Caco-2 (cell line): ENCODE measurements around the gene HEPACAM. TPM values are rescaled to one million over a fixed set of nuclear protein-coding genes. Genes with fewer than 3 reads are reported as not detected.

Source experiments
- BruUV-seq: library from RNA; stranded (reverse); fragments of 400-500 nt; replicated peaks from 2 replicates; lab custom pipeline; 2021; lab: Mats Ljungman, UMichigan
- CTCF ChIA-PET: fragments of 300-600 bp; sonication (Branson Sonifier 250); formaldehyde crosslinking; loops from one replicate; lab custom pipeline; 2022; ENCODE audit warnings: antibody characterized with exemption; lab: Charles Lee
- POLR2A ChIA-PET: fragments of 300-600 bp; sonication (Branson Sonifier 250); formaldehyde crosslinking; loops from one replicate; lab custom pipeline; 2022; ENCODE audit warnings: antibody characterized with exemption; lab: Charles Lee
- DNase-seq, 2 experiments: peaks; one replicate each; pipeline versions ENCODE4 v3.0.0 to v3.0.0-alpha.2; 2020 to 2022
- H3K27me3 ChIP-seq: replicated peaks from 2 replicates; pipeline ENCODE4 v1.6.0; 2011; ENCODE audit warnings: low read length; ENCODE audit not compliant: control insufficient read depth, insufficient read depth
- H3K36me3 ChIP-seq: 2 replicates; pipeline ENCODE4 v1.5.1; 2011; ENCODE audit warnings: low read length; ENCODE audit not compliant: control insufficient read depth, insufficient read depth
- H3K4me1 ChIP-seq: fragments of 250-450 bp; sonication (Bioruptor Pico); 2 replicates; pipeline ENCODE4 v1.5.1; 2020; ENCODE audit warnings: mild to moderate bottlenecking
- H3K4me3 ChIP-seq: 2 replicates; pipeline ENCODE4 v1.5.1; 2011; ENCODE audit warnings: low read depth, mild to moderate bottlenecking, control low read depth, low read length
- H3K9me3 ChIP-seq: fragments of 250-450 bp; sonication (Bioruptor Pico); 2 replicates; pipeline ENCODE4 v1.5.1; 2020; ENCODE audit warnings: mild to moderate bottlenecking, moderate library complexity
- H3K27ac Mint-ChIP-seq: one replicate; pipeline ENCODE4 v1.8.0; 2022; ENCODE audit warnings: mixed read lengths; ENCODE audit not compliant: unreplicated experiment
- H3K27me3 Mint-ChIP-seq: one replicate; pipeline ENCODE4 v1.8.0; 2022; ENCODE audit warnings: mixed read lengths; ENCODE audit not compliant: insufficient read depth, unreplicated experiment
- H3K36me3 Mint-ChIP-seq: one replicate; pipeline ENCODE4 v1.8.0; 2022; ENCODE audit warnings: mild to moderate bottlenecking, mixed read lengths; ENCODE audit not compliant: insufficient read depth, unreplicated experiment
- H3K4me1 Mint-ChIP-seq: one replicate; pipeline ENCODE4 v1.8.0; 2022; ENCODE audit warnings: low read depth, mixed read lengths; ENCODE audit not compliant: unreplicated experiment
- H3K4me3 Mint-ChIP-seq: one replicate; pipeline ENCODE4 v1.8.0; 2022; ENCODE audit warnings: mild to moderate bottlenecking, moderate library complexity, mixed read lengths; ENCODE audit not compliant: unreplicated experiment
- H3K9me3 Mint-ChIP-seq: one replicate; pipeline ENCODE4 v1.8.0; 2022; ENCODE audit warnings: mixed read lengths; ENCODE audit not compliant: unreplicated experiment
- CTCF ChIP-seq, 2 experiments: fragments of 200-600 bp in 1 of 2; IDR thresholded peaks; 1 replicate in 1 of 2; 2 replicates in 1 of 2; pipeline versions ENCODE4 v1.5.1 to v1.8.0; 2011 to 2022; ENCODE audit warnings: antibody characterized with exemption in 1 of 2, control low read depth in 1 of 2, inconsistent platforms in 1 of 2, low read depth in 1 of 2, low read length in 1 of 2, mild to moderate bottlenecking in 1 of 2, moderate library complexity in 1 of 2; ENCODE audit not compliant: insufficient read depth in 1 of 2, severe bottlenecking in 1 of 2, unreplicated experiment in 1 of 2
- intact Hi-C: fragments of 100-400 bp; cut with micrococcal nuclease; formaldehyde crosslinking; loops from one replicate; pipeline ENCODE4 v1.10.0; 2022; ENCODE audit not compliant: unreplicated experiment
- total RNA-seq: library from RNA; stranded (reverse); gene quantifications from 2 replicates; pipeline ENCODE4 v1.2.3, GENCODE V29; 2022

HEPACAM gene
- total RNA-seq, 1 experiment from 2014 or later = 0.11 TPM

- H3K9me3 Mint-ChIP-seq = no peaks in the 10 kb centered on the region
- ChIA-PET POLR2A (no interaction called here), CTCF (interaction anchor here (1.1 kb wide), 1 partner anchor 8 kb away, joined by 4 read pairs; no protein-coding TSS in a partner anchor)
- no peaks in the 10 kb centered on the region for H3K4me1 Mint-ChIP-seq
- no peak overlapping the region for H3K4me3 Mint-ChIP-seq
- H3K9me3 ChIP-seq = no peaks in the 10 kb centered on the region
- peaks cover 20% of the 10 kb centered on the region for H3K27me3 Mint-ChIP-seq
- no peaks in the 10 kb centered on the region for H3K36me3 ChIP-seq
- no peak for DNase-seq
- H3K4me1 ChIP-seq = no peaks in the 10 kb centered on the region
- intact Hi-C loops = no loop called here
- H3K27ac Mint-ChIP-seq = no peak overlapping the region
- no peaks in the 10 kb centered on the region for H3K36me3 Mint-ChIP-seq
- no peak for TF ChIP-seq CTCF (IDR thresholded peaks at IDR 0.05; ENCODE audit: insufficient read depth in 1 of 2, low read depth in 1 of 2, low read length in 1 of 2, severe bottlenecking in 1 of 2, unreplicated experiment in 1 of 2)
- no peak overlapping the region for H3K4me3 ChIP-seq
- no TSS peak for BruUV-seq
- H3K27me3 ChIP-seq = peaks cover 7% of the 10 kb centered on the region
Measured at GRCh38 chr11:124892750-124893454, 42.9 kb downstream of the HEPACAM start.

DNA sequence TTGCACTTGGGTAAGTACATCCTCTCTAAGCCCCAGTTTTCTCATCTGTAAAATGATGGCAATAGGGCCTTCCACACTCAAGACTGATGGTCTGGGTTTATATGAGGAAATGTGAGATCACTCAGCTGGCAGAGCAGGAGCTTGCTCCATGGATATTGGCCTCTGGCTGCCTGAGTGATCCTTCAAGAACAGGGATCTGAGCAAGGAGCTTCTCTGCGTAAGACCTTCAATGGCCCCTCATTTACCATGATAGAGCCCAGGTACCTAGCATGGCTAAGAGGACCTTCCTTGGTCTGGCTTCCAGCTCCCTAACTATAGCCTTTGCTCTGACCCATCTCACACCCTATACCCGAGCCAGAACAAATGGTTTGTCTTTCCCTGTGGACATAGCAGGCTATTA, 43.7 kb downstream of the HEPACAM start:
- no peak for TF ChIP-seq CTCF (IDR thresholded peaks at IDR 0.05; ENCODE audit: insufficient read depth in 1 of 2, low read depth in 1 of 2, low read length in 1 of 2, severe bottlenecking in 1 of 2, unreplicated experiment in 1 of 2)
- Mint-ChIP-seq H3K9me3 (no peaks in the 10 kb centered on the region), H3K4me3 (no peak overlapping the region), H3K27me3 (peaks cover 16% of the 10 kb centered on the region), H3K36me3 (no peaks in the 10 kb centered on the region), H3K27ac (no peak overlapping the region), H3K4me1 (no peaks in the 10 kb centered on the region)
- BruUV-seq = no TSS peak
- POLR2A ChIA-PET = no interaction called here
- DNase-seq = no peak
- H3K9me3 ChIP-seq = no peaks in the 10 kb centered on the region
- H3K4me1 ChIP-seq = no peaks in the 10 kb centered on the region
- no peaks in the 10 kb centered on the region for H3K36me3 ChIP-seq
- CTCF ChIA-PET = no interaction called here
- intact Hi-C loops = no loop called here
- no peak overlapping the region for H3K4me3 ChIP-seq
- peaks cover 6% of the 10 kb centered on the region for H3K27me3 ChIP-seq

GRCh38 chr11:124891373-124891861, 44.4 kb downstream of the HEPACAM start:
- no peak overlapping the region for H3K27ac Mint-ChIP-seq
- no peak for TF ChIP-seq CTCF (IDR thresholded peaks at IDR 0.05; ENCODE audit: insufficient read depth in 1 of 2, low read depth in 1 of 2, low read length in 1 of 2, severe bottlenecking in 1 of 2, unreplicated experiment in 1 of 2)
- CTCF ChIA-PET = interaction anchor here (1.7 kb wide), 1 partner anchor 15 kb away, joined by 10 read pairs; no protein-coding TSS in a partner anchor

More at GRCh38 chr11:124891373-124891861, 44.4 kb downstream of the HEPACAM start:
- no peaks in the 10 kb centered on the region for H3K36me3 Mint-ChIP-seq
- Histone ChIP-seq H3K27me3 (peaks cover 5% of the 10 kb centered on the region), H3K9me3 (no peaks in the 10 kb centered on the region), H3K36me3 (no peaks in the 10 kb centered on the region), H3K4me1 (no peaks in the 10 kb centered on the region), H3K4me3 (no peak overlapping the region)
- H3K4me3 Mint-ChIP-seq = no peak overlapping the region
- DNase-seq = no peak
- BruUV-seq = no TSS peak
- POLR2A ChIA-PET = no interaction called here
- H3K4me1 Mint-ChIP-seq = no peaks in the 10 kb centered on the region
- H3K9me3 Mint-ChIP-seq = no peaks in the 10 kb centered on the region
- H3K27me3 Mint-ChIP-seq = peaks cover 20% of the 10 kb centered on the region
- intact Hi-C loops = no loop called here
